Stimulated activated CD8-positive, alpha-beta memory T cell treated with anti-CD3 and anti-CD28 coated beads, Interleukin-7, amount 100 ng/mL, for 24 hours (primary cell): ENCODE results near the gene NTSR2.

Experiments
- DNase-seq: peaks from one replicate; pipeline ENCODE4 v3.0.0-alpha.2; 2020; ENCODE audit warnings: low read depth

The NTSR2 gene

GRCh38 chr2:11628675-11629074 is 41.3 kb downstream of the NTSR2 start:
- DNase-seq = no peak

DNA sequence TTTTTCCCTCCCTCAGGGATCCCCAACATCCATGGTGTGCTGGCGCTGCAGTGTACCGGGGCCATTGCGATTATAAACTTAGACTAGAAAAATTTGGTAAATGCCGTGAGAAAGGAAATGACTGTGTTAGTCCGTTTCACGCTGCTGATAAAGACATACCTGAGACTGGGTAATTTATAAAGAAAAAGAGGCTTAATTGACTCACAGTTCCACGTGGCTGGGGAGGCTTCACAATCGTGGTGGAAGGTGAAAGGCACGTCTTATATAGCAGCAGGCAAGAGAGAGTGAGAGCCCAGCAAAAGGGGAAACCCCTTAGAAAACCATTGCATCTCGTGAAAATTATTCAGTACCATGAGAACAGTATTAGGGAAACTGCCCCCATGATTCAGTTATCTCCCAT is 44.3 kb downstream of the NTSR2 start:
- no peak for DNase-seq

DNA sequence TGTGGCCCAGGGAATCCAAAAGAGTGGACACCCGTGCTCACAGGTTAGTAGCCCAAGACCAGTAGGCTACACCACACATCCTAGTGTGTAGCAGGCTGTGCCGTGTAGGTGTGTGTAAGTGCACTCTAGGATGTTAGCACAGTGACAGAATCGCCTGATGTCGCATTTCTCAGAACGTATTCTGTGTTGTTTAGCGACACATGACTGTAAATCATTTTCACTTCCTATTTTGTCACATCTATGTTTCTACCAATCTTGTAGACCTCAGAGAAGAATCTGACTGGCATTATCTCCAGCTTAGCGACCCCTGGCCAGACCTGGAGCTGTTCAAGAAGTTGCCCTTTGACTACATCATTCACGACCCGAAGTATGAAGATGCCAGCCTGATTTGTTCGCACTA is 45.1 kb downstream of the NTSR2 start:
- no peak for DNase-seq

DNA sequence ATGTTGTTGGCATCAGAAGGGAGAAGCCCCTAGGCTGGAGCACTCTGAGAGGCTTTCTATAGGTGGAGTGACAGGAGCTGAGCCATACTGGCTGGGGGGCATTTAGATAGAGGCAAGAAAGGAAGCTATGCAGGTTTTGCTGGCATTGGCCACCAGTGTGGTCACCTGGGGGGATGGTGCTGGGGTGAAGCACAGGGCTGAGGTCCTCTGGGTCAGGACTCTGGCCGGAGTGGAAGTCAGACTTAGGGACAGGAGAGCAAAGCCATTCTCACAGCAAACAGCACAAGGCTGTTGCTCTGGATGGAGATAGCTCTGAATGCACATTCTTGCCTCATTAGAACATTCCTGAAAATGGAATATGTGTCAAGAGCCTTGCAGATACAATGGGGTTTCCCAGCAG is 47.4 kb downstream of the NTSR2 start:
- DNase-seq = no peak

- no peak for DNase-seq
These were observed 48.6 kb downstream of the NTSR2 start for GRCh38 chr2:11621410-11621809.

DNA sequence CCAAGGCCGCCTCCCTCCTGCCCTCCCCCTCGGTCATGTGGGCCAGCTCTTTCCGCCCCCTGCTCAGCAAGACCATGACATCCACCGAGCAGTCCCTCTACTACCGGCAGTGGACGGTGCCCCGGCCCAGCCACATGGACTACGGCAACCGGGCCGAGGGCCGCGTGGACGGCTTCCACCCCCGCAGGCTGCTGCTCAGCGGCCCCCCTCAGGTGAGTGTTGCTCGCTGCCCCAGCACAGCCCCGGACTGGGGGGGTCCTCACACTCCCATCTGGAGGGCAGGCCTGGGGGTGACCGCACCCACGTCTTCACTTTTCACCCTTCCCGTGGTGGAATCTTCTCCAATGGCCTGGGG is 51.3 kb downstream of the NTSR2 start:
- DNase-seq = no peak

- DNase-seq = no peak
These were observed 51.8 kb downstream of the NTSR2 start for GRCh38 chr2:11617984-11618707.

GRCh38 chr2:11617527-11617926 is 52.5 kb downstream of the NTSR2 start:
- DNase-seq = no peak

DNA sequence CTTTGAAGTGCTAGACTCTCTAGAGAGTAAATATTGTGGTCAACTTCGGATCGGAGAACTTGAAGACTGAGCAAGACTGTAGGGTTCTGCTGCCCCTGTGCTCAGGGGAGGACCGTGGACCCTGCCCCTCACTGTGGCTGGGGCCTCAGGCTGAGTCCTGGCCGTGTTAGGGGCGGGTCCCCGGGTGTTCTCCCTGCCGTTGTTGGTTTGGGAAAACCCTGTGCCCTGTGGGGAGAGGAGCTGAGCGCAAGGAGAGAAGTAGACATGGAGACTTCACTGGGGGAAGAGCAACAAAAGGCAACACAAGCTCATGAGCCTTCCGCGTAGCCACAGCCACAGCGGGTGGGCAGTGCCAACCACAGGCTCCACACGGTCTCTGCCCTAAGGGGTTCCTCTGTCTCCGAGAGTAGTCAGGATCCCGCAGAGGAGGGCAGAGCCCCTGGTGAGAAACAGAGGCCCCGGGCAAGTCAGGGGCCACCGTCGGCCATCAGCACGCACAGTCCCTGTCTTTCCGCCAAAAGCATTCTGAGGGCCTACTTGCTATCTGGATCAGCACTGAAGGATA is 53.1 kb downstream of the NTSR2 start:
- DNase-seq = no peak

- DNase-seq = no peak
These were observed 53.8 kb downstream of the NTSR2 start for GRCh38 chr2:11616097-11616687.

DNA sequence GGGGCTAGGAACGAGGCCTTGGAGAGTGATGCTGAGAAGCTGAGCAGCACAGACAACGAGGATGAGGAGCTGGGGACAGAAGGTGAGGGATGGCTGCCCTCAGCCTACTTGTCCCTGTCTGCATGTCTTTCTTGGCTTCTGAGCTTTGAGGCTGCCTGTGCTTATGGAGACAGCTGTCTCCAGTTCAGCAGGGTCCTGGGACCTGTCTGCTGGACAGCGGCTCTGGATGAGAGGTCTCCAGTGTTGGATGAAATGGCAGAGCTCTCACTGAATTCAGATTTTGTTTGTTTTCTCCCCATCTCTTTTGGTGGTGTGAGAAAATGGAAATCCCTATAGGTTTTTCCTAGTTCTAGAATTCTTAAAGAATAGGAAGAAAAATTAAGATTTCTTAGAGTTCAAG is 54.8 kb downstream of the NTSR2 start:
- DNase-seq = no peak

DNA sequence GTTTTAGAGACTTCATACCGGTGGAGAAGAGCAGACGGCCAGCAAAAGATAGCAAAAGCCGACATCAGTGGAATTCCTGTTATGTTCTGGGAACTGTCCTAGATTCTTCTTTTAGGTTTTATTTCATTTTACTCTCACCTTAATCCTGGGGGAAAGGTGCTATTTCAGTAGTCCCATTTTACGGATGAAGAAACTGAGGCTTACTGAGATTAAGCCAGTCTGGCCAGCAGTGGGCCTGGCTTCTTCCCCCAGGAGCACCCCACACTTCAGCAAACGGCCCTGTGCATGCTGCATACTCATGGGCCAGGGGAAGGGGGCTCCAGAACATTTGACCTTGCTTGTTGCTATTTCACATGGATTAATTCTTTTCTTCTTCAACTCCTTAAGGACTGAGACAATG is 56.7 kb downstream of the NTSR2 start:
- no peak for DNase-seq

DNA sequence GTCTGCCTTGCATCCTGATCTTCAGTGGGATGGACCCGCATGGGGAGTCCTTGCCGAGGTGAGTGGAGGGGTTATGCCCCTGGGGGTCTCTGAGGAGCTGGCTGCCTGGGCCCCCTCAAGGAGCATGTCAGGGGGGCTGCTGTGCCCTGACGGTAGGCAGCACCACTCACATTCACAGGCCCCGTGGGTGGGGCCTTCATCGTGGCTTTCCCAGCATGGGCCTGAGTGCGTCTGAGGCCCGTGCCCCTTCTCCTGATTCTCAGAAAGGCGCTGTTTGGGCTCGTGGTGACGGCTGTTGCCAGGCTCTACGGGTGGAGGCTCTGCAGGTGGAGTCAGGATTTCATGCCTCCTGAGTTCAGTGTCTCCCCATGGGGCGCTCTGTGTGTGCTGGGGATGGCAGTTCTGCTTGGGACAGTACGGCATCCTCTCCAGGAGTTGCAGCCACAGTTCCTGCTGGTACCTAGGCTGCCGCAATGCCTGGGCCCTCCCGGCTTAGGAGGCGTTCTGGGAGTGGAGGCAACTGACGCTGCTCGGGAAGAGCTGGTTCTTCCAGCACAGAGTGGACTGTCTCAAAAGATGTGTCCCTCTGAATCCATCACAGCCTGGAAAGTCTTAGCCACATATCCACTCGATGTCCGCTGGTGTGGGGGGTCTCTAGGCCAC is 57.3 kb downstream of the NTSR2 start:
- no peak for DNase-seq

DNA sequence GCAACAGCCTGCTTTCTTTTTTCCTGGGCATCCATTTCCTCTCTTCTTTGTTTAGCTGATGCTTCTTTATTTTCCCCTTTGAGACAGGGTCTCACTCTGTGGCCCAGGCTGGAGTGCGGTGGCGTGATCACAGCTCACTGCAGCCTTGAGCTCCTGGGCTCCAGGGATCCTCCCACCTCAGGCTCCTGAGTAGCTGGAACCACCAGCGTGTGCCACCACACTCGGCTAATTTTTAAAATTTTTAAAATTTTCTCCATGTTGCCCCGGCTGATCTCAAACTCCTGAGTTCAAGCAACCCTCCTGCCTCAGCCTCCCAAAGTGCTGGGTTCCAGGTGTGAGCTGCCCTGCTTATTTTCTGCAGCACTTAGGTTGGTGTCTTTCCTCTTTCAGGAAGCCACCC is 58.7 kb downstream of the NTSR2 start:
- no peak for DNase-seq

GRCh38 chr2:11610624-11611242 is 59.3 kb downstream of the NTSR2 start:
- no peak for DNase-seq
